Neural progenitor cell (in vitro differentiated cells): ENCODE results near the gene PTPRR. TPM values are rescaled to one million over a fixed set of nuclear protein-coding genes. Genes with fewer than 3 reads are reported as not detected.

ENCODE experiments used
- DNase-seq: peaks from one replicate; pipeline ENCODE4 v3.0.0-alpha.2; 2016; ENCODE audit warnings: low spot score
- H2AFZ ChIP-seq: fragments of 200-600 bp; sonication (generic); replicated peaks from 2 replicates; pipeline ENCODE4 v1.6.1; 2016; ENCODE audit warnings: antibody characterized with exemption
- H3F3A ChIP-seq: fragments of 200-600 bp; sonication (generic); 2 replicates; pipeline ENCODE4 v1.6.1; 2016; ENCODE audit warnings: antibody characterized with exemption, low read depth
- H3K27ac ChIP-seq: fragments of 200-600 bp; sonication (generic); 2 replicates; pipeline ENCODE4 v1.5.1; 2016; ENCODE audit warnings: mild to moderate bottlenecking
- H3K27me3 ChIP-seq: fragments of 200-600 bp; sonication (generic); 2 replicates; pipeline ENCODE4 v1.6.1; 2016; ENCODE audit warnings: mild to moderate bottlenecking, moderate library complexity
- H3K36me3 ChIP-seq: fragments of 200-600 bp; sonication (generic); 2 replicates; pipeline ENCODE4 v1.5.1; 2016
- H3K4me1 ChIP-seq: fragments of 200-600 bp; sonication (generic); 2 replicates; pipeline ENCODE4 v1.6.1; 2016; ENCODE audit warnings: mixed run types
- H3K4me2 ChIP-seq: fragments of 200-600 bp; sonication (generic); 2 replicates; pipeline ENCODE4 v1.6.1; 2016
- H3K4me3 ChIP-seq: fragments of 200-600 bp; sonication (generic); 2 replicates; pipeline ENCODE4 v1.5.1; 2016
- H3K79me2 ChIP-seq: fragments of 200-600 bp; sonication (generic); 2 replicates; pipeline ENCODE4 v1.6.1; 2016; ENCODE audit warnings: low read depth
- H3K9ac ChIP-seq: fragments of 200-600 bp; sonication (generic); 2 replicates; pipeline ENCODE4 v1.6.1; 2016
- H3K9me3 ChIP-seq: fragments of 200-600 bp; sonication (generic); 2 replicates; pipeline ENCODE4 v1.5.1; 2016; ENCODE audit warnings: low read depth
- H4K20me1 ChIP-seq: fragments of 200-600 bp; sonication (generic); 2 replicates; pipeline ENCODE4 v1.6.1; 2016; ENCODE audit warnings: low read depth
- H3K27ac Mint-ChIP-seq: 3 replicates; pipeline ENCODE4 v1.8.0; 2021; ENCODE audit warnings: mixed read lengths
- H3K27me3 Mint-ChIP-seq: 2 replicates; pipeline ENCODE4 v1.8.0; 2022; ENCODE audit warnings: low read depth, mild to moderate bottlenecking, inconsistent platforms, moderate library complexity, mixed read lengths; ENCODE audit not compliant: insufficient read depth
- H3K36me3 Mint-ChIP-seq: 3 replicates; pipeline ENCODE4 v1.8.0; 2021; ENCODE audit warnings: mixed read lengths
- H3K4me1 Mint-ChIP-seq: 3 replicates; pipeline ENCODE4 v1.8.0; 2021; ENCODE audit warnings: mixed read lengths
- H3K4me3 Mint-ChIP-seq: 3 replicates; pipeline ENCODE4 v1.8.0; 2021; ENCODE audit warnings: mild to moderate bottlenecking, moderate library complexity, mixed read lengths
- H3K9me3 Mint-ChIP-seq: 3 replicates; pipeline ENCODE4 v1.8.0; 2020; ENCODE audit warnings: mixed read lengths
- EZH2 ChIP-seq: fragments of 200-600 bp; sonication (generic); IDR thresholded peaks from 2 replicates; pipeline ENCODE4 v1.6.1; 2017; ENCODE audit warnings: antibody characterized with exemption, mild to moderate bottlenecking, moderate library complexity
- EZH2phosphoT487 ChIP-seq: fragments of 200-600 bp; sonication (generic); IDR thresholded peaks from 2 replicates; pipeline ENCODE4 v1.6.1; 2017; ENCODE audit warnings: antibody characterized with exemption
- total RNA-seq: library from RNA; depleted of rRNA; stranded (reverse); fragments of >200 nt; gene quantifications from 2 replicates; pipeline ENCODE4 v1.2.3, GENCODE V29; 2015; ENCODE audit warnings: low replicate concordance
- TF ChIP-seq, protein P1 (sequence below): fragments of 200-600 bp; sonication (generic); IDR thresholded peaks from 2 replicates; pipeline ENCODE4 v1.5.1; 2017; ENCODE audit warnings: antibody characterized with exemption, mild to moderate bottlenecking

Gene PTPRR
- total RNA-seq, 1 donor from 2014 or later = not detected

DNA sequence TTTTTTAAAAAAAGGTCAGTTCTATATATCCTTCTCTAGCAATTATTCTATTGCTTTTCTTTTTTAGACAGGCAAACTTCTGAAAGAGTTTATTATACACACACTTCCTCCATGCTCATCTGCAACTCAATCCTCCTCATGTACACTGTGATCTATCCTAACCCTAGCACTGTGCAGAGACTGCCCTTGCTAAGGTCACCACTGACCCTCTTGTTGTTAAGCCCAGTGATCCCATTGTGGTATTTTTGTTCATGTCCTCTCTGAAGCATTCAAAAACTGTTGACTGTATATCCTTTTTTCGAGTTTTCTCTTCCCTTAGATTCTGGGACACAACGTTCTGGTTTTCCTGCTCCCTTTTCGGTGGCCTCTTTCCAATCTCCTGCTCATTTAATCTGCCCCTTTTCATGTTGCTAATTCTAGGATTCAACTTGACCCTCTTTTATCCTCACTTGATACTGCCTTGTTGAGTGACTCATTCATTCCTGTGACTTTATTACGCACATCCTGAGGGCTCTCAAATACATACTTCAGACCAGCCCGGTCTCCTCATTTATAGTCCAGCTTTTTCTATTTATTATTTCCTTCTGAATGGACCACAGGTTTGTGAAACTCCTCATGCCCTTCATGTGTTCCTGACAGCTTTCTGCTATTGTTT is 229.4 kb downstream of the PTPRR start:
- peaks cover 4% of the 10 kb centered on the region for H3K4me1 Mint-ChIP-seq
- Histone ChIP-seq H4K20me1 (no peaks in the 10 kb centered on the region), H3F3A (no peaks in the 10 kb centered on the region), H2AFZ (no peak overlapping the region), H3K4me2 (no peak overlapping the region), H3K79me2 (no peaks in the 10 kb centered on the region), H3K4me1 (no peaks in the 10 kb centered on the region), H3K27ac (no peak overlapping the region), H3K36me3 (no peaks in the 10 kb centered on the region), H3K27me3 (no peaks in the 10 kb centered on the region), H3K9me3 (no peaks in the 10 kb centered on the region), H3K9ac (no peak overlapping the region), H3K4me3 (no peak overlapping the region)
- H3K27me3 Mint-ChIP-seq = no peaks in the 10 kb centered on the region
- H3K36me3 Mint-ChIP-seq = no peaks in the 10 kb centered on the region
- DNase-seq = no peak
- TF ChIP-seq EZH2phosphoT487 = no peak
- TF ChIP-seq, protein P1, sequence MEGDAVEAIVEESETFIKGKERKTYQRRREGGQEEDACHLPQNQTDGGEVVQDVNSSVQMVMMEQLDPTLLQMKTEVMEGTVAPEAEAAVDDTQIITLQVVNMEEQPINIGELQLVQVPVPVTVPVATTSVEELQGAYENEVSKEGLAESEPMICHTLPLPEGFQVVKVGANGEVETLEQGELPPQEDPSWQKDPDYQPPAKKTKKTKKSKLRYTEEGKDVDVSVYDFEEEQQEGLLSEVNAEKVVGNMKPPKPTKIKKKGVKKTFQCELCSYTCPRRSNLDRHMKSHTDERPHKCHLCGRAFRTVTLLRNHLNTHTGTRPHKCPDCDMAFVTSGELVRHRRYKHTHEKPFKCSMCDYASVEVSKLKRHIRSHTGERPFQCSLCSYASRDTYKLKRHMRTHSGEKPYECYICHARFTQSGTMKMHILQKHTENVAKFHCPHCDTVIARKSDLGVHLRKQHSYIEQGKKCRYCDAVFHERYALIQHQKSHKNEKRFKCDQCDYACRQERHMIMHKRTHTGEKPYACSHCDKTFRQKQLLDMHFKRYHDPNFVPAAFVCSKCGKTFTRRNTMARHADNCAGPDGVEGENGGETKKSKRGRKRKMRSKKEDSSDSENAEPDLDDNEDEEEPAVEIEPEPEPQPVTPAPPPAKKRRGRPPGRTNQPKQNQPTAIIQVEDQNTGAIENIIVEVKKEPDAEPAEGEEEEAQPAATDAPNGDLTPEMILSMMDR = no peak
- no peak for TF ChIP-seq EZH2
- H3K9me3 Mint-ChIP-seq = no peaks in the 10 kb centered on the region
- H3K27ac Mint-ChIP-seq = no peak overlapping the region
- H3K4me3 Mint-ChIP-seq = no peak overlapping the region

DNA sequence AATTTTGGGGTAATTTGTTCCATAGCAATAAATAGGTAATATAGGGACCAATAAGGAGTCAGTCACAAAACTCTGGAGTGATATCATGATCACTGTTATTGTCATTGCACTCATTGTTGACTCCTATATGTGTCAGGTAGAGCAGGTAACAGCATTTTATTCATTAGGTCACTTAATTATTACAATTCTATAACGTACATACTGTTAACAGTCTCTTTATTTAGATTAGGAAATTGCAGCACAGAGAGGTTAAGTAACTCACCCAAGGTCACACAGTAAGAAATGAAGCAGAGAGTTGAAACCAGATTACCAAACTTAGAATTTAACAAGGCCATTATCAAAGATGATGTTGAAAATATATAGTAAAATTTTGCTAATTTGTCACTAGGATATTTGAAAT is 233.6 kb downstream of the PTPRR start:
- H3K9me3 Mint-ChIP-seq = no peaks in the 10 kb centered on the region
- peaks cover 4% of the 10 kb centered on the region for H3K4me1 Mint-ChIP-seq
- no peaks in the 10 kb centered on the region for H3K36me3 Mint-ChIP-seq
- Histone ChIP-seq H3K27ac (no peak overlapping the region), H3K4me3 (no peak overlapping the region), H2AFZ (no peak overlapping the region), H3K27me3 (no peaks in the 10 kb centered on the region), H3K4me1 (no peaks in the 10 kb centered on the region), H3K9me3 (no peaks in the 10 kb centered on the region), H4K20me1 (no peaks in the 10 kb centered on the region), H3F3A (no peaks in the 10 kb centered on the region), H3K9ac (no peak overlapping the region), H3K79me2 (no peaks in the 10 kb centered on the region), H3K36me3 (no peaks in the 10 kb centered on the region), H3K4me2 (no peak overlapping the region)
- DNase-seq = no peak
- H3K27me3 Mint-ChIP-seq = no peaks in the 10 kb centered on the region
- TF ChIP-seq EZH2 (no peak), EZH2phosphoT487 (no peak)
- TF ChIP-seq, protein P1 = no peak
- no peak overlapping the region for H3K27ac Mint-ChIP-seq
- H3K4me3 Mint-ChIP-seq = no peak overlapping the region

DNA sequence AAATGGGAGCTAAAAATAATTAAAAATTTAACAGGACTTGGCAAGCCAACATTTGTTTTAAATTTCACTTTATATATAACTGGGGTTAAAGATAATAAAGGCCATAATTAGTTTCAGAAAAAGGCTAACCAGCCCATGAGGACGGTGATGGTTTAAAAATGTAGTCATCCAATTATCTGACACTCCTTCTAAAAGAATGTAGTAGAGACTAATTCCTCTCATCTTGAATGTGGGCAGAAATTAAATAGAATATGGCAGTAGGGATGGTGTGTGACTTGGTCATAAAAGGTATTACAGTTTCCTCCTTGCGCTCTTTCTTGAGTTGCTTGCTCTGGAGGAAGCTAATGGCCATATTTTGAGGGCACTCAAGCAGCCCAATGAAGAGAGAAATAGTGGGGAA is 234.2 kb downstream of the PTPRR start:
- Mint-ChIP-seq H3K4me3 (no peak overlapping the region), H3K27ac (no peak overlapping the region), H3K9me3 (no peaks in the 10 kb centered on the region), H3K36me3 (no peaks in the 10 kb centered on the region), H3K4me1 (peaks cover 6% of the 10 kb centered on the region), H3K27me3 (no peaks in the 10 kb centered on the region)
- Histone ChIP-seq H3K9ac (no peak overlapping the region), H2AFZ (peak overlapping the region; percentile 2), H3K27me3 (no peaks in the 10 kb centered on the region), H3K4me2 (no peak overlapping the region), H4K20me1 (no peaks in the 10 kb centered on the region), H3K9me3 (no peaks in the 10 kb centered on the region), H3K4me1 (no peaks in the 10 kb centered on the region), H3F3A (no peaks in the 10 kb centered on the region), H3K36me3 (no peaks in the 10 kb centered on the region), H3K4me3 (no peak overlapping the region), H3K27ac (no peak overlapping the region), H3K79me2 (no peaks in the 10 kb centered on the region)
- no peak for TF ChIP-seq EZH2
- TF ChIP-seq, protein P1 = no peak
- no peak for TF ChIP-seq EZH2phosphoT487
- no peak for DNase-seq
